Brain microvascular endothelial cell (primary cell): ENCODE results near the gene PDPR.
"Not testable (repeated sequence)": the region's sequence is repeated elsewhere in the genome, so short reads cannot be mapped to it uniquely, and the experiment has no call there.

Experiments
- DNase-seq: peaks from one replicate; pipeline ENCODE4 v3.0.0-alpha.2; 2020
- H3K27ac ChIP-seq: fragments of 250-450 bp; sonication (Bioruptor Pico); 2 replicates; pipeline ENCODE4 v1.5.1; 2020; ENCODE audit warnings: mild to moderate bottlenecking, moderate library complexity
- H3K27me3 ChIP-seq: fragments of 250-450 bp; sonication (Bioruptor Pico); replicated peaks from 2 replicates; pipeline ENCODE4 v1.5.1; 2020; ENCODE audit warnings: mild to moderate bottlenecking
- H3K36me3 ChIP-seq: fragments of 250-450 bp; sonication (Bioruptor Pico); replicated peaks from 2 replicates; pipeline ENCODE4 v1.5.1; 2020; ENCODE audit warnings: mild to moderate bottlenecking
- H3K4me3 ChIP-seq: 2 replicates; pipeline ENCODE4 v1.5.1; 2011; ENCODE audit warnings: low read depth, mild to moderate bottlenecking, control low read depth, low read length, moderate library complexity
- CTCF ChIP-seq: IDR thresholded peaks from 2 replicates; pipeline ENCODE4 v1.5.1; 2011; ENCODE audit warnings: low read depth, mild to moderate bottlenecking, moderate library complexity, low read length, control low read depth, inconsistent platforms; ENCODE audit errors: missing control alignments
- in situ Hi-C: cut with HindIII; loops from 2 replicates; pipeline ENCODE4 v1.10.0; 2017; ENCODE audit warnings: low sequenced_read_pairs, low pct_ligation_motif_present

The PDPR gene

GRCh38 chr16:70160821-70161220 is 46.7 kb downstream of the PDPR start:
- in situ Hi-C loops, result no loop called here
- no peak for DNase-seq
- peaks cover 7% of the 10 kb centered on the region for H3K36me3 ChIP-seq
- H3K27me3 ChIP-seq, result no peaks in the 10 kb centered on the region
- no peak overlapping the region for H3K4me3 ChIP-seq
- H3K27ac ChIP-seq, result no peak overlapping the region
- no peak for TF ChIP-seq CTCF

- Histone ChIP-seq H3K27ac (no peak overlapping the region), H3K4me3 (no peak overlapping the region), H3K27me3 (no peaks in the 10 kb centered on the region), H3K36me3 (peaks cover 7% of the 10 kb centered on the region)
- in situ Hi-C loops, result no loop called here
- TF ChIP-seq CTCF, result no peak
- DNase-seq, result no peak
Measured at GRCh38 chr16:70161350-70161749, 47.2 kb downstream of the PDPR start.

GRCh38 chr16:70162041-70162451 is 47.9 kb downstream of the PDPR start:
- Histone ChIP-seq H3K27me3 (no peaks in the 10 kb centered on the region), H3K36me3 (peaks cover 7% of the 10 kb centered on the region), H3K4me3 (no peak overlapping the region), H3K27ac (no peak overlapping the region)
- TF ChIP-seq CTCF, result no peak
- DNase-seq, result peak; percentile 47
- in situ Hi-C loops, result no loop called here

GRCh38 chr16:70163596-70163995 is 49.5 kb downstream of the PDPR start:
- TF ChIP-seq CTCF, result no peak
- H3K4me3 ChIP-seq, result no peak overlapping the region
- peaks cover under 1% of the 10 kb centered on the region for H3K36me3 ChIP-seq
- no peak for DNase-seq
- no peaks in the 10 kb centered on the region for H3K27me3 ChIP-seq
- in situ Hi-C loops, result no loop called here
- no peak overlapping the region for H3K27ac ChIP-seq

GRCh38 chr16:70166688-70167087 is 52.6 kb downstream of the PDPR start:
- H3K4me3 ChIP-seq, in situ Hi-C loops, H3K27me3 ChIP-seq, DNase-seq, H3K27ac ChIP-seq, H3K36me3 ChIP-seq: not testable (repeated sequence)

- H3K4me3 ChIP-seq, DNase-seq, H3K27me3 ChIP-seq, H3K27ac ChIP-seq, H3K36me3 ChIP-seq, in situ Hi-C loops: not testable (repeated sequence)
Measured at GRCh38 chr16:70173212-70173837, 59.2 kb downstream of the PDPR start, which contains the start of gene CLEC18C. TSS of gene CLEC18C (plus strand) at chr16:70173787. CDS start at chr16:70174279, 492 bp downstream.

- H3K27ac ChIP-seq, in situ Hi-C loops, H3K4me3 ChIP-seq, DNase-seq, H3K27me3 ChIP-seq, H3K36me3 ChIP-seq: not testable (repeated sequence)
Measured at GRCh38 chr16:70173916-70174315, 59.8 kb downstream of the PDPR start.

- DNase-seq, H3K27me3 ChIP-seq, H3K4me3 ChIP-seq, H3K27ac ChIP-seq, in situ Hi-C loops, H3K36me3 ChIP-seq: not testable (repeated sequence)
Measured at GRCh38 chr16:70174387-70174932, 60.3 kb downstream of the PDPR start.

GRCh38 chr16:70187858-70188607 is 73.9 kb downstream of the PDPR start:
- H3K36me3 ChIP-seq, DNase-seq, H3K27ac ChIP-seq, H3K27me3 ChIP-seq, in situ Hi-C loops: not testable (repeated sequence)
- peak overlapping the region; percentile 24 for H3K4me3 ChIP-seq

- in situ Hi-C loops, H3K36me3 ChIP-seq, H3K27me3 ChIP-seq, H3K27ac ChIP-seq, DNase-seq: not testable (repeated sequence)
- H3K4me3 ChIP-seq, result peak overlapping the region; percentile 24
Measured at GRCh38 chr16:70188608-70188915, 74.4 kb downstream of the PDPR start.
